Measurements from ENCODE around the gene ATXN1. TPM values are rescaled to one million over a fixed set of nuclear protein-coding genes. Genes with fewer than 3 reads are reported as not detected.

Gene ATXN1
- total RNA-seq, 1 donor from 2014 or later = 15.5 TPM

GRCh38 chr6:16758163-16758975 is 2.9 kb downstream of the ATXN1 start:
- Mint-ChIP-seq H3K4me1 (ENCODE audit: low read depth, unreplicated experiment) (peaks cover 24% of the 10 kb centered on the region), H3K36me3 (ENCODE audit: unreplicated experiment) (no peaks in the 10 kb centered on the region), H3K27ac (ENCODE audit: unreplicated experiment) (no peak overlapping the region), H3K9me3 (ENCODE audit: unreplicated experiment) (peaks cover 13% of the 10 kb centered on the region), H3K4me3 (ENCODE audit: unreplicated experiment) (peak overlapping the region; percentile 93), H3K27me3 (ENCODE audit: unreplicated experiment) (peaks cover 14% of the 10 kb centered on the region)
- TF ChIP-seq CTCF (IDR thresholded peaks at IDR 0.05; ENCODE audit: partially characterized antibody, unreplicated experiment) = no peak
- DNase-seq = no peak

DNA sequence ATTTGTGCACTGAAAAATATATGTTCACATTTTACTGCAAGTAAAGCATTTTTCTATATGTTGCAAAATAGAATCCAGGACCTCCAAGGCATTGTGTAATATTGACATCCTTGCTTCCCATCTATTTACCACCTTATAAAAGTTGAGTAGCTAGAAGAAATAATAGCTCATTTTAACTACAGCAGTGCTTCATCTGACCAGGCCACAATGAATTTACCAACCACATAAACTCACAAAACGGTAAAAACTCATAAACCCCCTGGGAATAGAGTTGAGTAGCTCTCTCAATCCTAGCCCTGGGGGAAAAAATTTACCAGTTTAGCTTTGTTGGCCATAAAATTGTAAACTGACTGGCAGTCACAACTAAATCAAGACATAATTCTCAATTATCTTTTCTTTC is 3.9 kb downstream of the ATXN1 start:
- peaks cover 10% of the 10 kb centered on the region for H3K27me3 Mint-ChIP-seq (ENCODE audit: unreplicated experiment)
- no peaks in the 10 kb centered on the region for H3K36me3 Mint-ChIP-seq (ENCODE audit: unreplicated experiment)
- TF ChIP-seq CTCF (IDR thresholded peaks at IDR 0.05; ENCODE audit: partially characterized antibody, unreplicated experiment) = no peak
- peaks cover 18% of the 10 kb centered on the region for H3K4me1 Mint-ChIP-seq (ENCODE audit: low read depth, unreplicated experiment)
- H3K27ac Mint-ChIP-seq (ENCODE audit: unreplicated experiment) = no peak overlapping the region
- H3K9me3 Mint-ChIP-seq (ENCODE audit: unreplicated experiment) = peaks cover 9% of the 10 kb centered on the region
- no peak for DNase-seq
- H3K4me3 Mint-ChIP-seq (ENCODE audit: unreplicated experiment) = no peak overlapping the region

- DNase-seq = no peak
- no peaks in the 10 kb centered on the region for H3K36me3 Mint-ChIP-seq (ENCODE audit: unreplicated experiment)
- peaks cover 9% of the 10 kb centered on the region for H3K27me3 Mint-ChIP-seq (ENCODE audit: unreplicated experiment)
- H3K9me3 Mint-ChIP-seq (ENCODE audit: unreplicated experiment) = peaks cover 9% of the 10 kb centered on the region
- H3K27ac Mint-ChIP-seq (ENCODE audit: unreplicated experiment) = no peak overlapping the region
- H3K4me1 Mint-ChIP-seq (ENCODE audit: low read depth, unreplicated experiment) = peaks cover 18% of the 10 kb centered on the region
- H3K4me3 Mint-ChIP-seq (ENCODE audit: unreplicated experiment) = no peak overlapping the region
- TF ChIP-seq CTCF (IDR thresholded peaks at IDR 0.05; ENCODE audit: partially characterized antibody, unreplicated experiment) = no peak
These were observed 4.5 kb downstream of the ATXN1 start for GRCh38 chr6:16756660-16757255.

DNA sequence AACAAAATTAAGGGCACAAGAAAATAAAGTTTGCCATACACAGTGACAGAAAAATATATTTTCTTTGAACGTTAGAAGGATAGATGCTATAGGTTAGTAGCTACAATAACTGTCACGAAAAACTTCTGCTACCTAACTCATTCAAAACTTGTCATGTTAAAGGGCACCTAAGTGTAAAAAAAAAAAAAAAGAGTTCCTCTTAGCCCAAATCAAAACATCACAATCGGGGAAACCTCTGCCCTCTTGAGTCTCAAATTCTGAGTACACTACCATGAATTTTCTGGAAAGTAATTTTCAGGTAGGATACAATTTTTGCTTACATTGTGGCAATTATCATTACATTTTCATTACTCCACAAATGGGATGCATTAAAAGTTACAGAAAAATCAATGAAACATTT is 5.7 kb downstream of the ATXN1 start:
- Mint-ChIP-seq H3K36me3 (ENCODE audit: unreplicated experiment) (no peaks in the 10 kb centered on the region), H3K4me3 (ENCODE audit: unreplicated experiment) (no peak overlapping the region), H3K9me3 (ENCODE audit: unreplicated experiment) (peaks cover 6% of the 10 kb centered on the region), H3K27ac (ENCODE audit: unreplicated experiment) (no peak overlapping the region), H3K4me1 (ENCODE audit: low read depth, unreplicated experiment) (peaks cover 18% of the 10 kb centered on the region), H3K27me3 (ENCODE audit: unreplicated experiment) (peaks cover 5% of the 10 kb centered on the region)
- no peak for DNase-seq
- TF ChIP-seq CTCF (IDR thresholded peaks at IDR 0.05; ENCODE audit: partially characterized antibody, unreplicated experiment) = no peak

DNA sequence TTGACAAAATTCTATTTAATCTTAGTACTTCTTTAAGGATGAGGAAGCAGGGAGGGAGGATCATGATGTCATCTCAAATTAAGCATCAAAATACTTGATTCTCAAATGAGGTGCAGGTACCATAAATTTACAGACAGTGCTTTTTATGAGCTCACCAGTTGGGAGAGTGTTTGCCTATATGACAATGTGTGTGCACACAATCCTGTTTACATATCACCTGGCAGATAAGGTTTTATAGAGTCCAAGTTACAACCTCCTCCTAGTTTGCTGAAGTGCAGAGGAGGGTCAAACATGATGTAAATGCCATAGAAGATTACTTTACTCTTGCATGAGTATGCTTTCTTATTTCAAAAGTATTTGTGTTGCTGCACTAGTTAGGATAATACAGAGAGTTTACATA is 6.4 kb downstream of the ATXN1 start:
- H3K4me3 Mint-ChIP-seq (ENCODE audit: unreplicated experiment) = no peak overlapping the region
- peaks cover 18% of the 10 kb centered on the region for H3K4me1 Mint-ChIP-seq (ENCODE audit: low read depth, unreplicated experiment)
- no peak for DNase-seq
- TF ChIP-seq CTCF (IDR thresholded peaks at IDR 0.05; ENCODE audit: partially characterized antibody, unreplicated experiment) = no peak
- H3K27me3 Mint-ChIP-seq (ENCODE audit: unreplicated experiment) = peaks cover 5% of the 10 kb centered on the region
- H3K36me3 Mint-ChIP-seq (ENCODE audit: unreplicated experiment) = no peaks in the 10 kb centered on the region
- no peak overlapping the region for H3K27ac Mint-ChIP-seq (ENCODE audit: unreplicated experiment)
- peaks cover 6% of the 10 kb centered on the region for H3K9me3 Mint-ChIP-seq (ENCODE audit: unreplicated experiment)
